Measurements from ENCODE around the gene TOP3B. TPM values are rescaled to one million over a fixed set of nuclear protein-coding genes. Genes with fewer than 3 reads are reported as not detected.

The TOP3B gene
- total RNA-seq, 1 experiment from 2014 or later, result 68.6 TPM

DNA sequence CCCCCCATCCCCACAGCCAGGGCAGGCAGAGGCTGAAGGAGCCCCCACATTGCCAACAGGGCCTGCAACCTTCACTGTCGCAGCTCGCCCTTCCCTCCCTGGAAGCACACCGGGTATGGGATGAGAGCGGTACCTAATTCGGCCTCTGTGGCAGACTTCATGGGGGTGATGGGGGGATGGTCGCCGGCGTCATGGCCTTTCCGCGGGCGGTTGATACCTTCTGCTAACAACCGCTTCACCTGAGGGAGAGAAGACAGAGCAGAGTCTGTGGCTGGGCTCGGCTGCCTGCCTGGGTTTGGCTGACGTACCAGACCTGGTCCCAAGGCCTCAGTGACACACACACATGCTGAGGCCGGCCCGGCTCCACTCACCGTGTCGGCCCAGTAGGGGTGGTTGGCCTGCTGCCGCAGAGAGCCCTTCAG lies 18.8 kb downstream of the TOP3B start (continued):
- TF ChIP-seq, protein P1, sequence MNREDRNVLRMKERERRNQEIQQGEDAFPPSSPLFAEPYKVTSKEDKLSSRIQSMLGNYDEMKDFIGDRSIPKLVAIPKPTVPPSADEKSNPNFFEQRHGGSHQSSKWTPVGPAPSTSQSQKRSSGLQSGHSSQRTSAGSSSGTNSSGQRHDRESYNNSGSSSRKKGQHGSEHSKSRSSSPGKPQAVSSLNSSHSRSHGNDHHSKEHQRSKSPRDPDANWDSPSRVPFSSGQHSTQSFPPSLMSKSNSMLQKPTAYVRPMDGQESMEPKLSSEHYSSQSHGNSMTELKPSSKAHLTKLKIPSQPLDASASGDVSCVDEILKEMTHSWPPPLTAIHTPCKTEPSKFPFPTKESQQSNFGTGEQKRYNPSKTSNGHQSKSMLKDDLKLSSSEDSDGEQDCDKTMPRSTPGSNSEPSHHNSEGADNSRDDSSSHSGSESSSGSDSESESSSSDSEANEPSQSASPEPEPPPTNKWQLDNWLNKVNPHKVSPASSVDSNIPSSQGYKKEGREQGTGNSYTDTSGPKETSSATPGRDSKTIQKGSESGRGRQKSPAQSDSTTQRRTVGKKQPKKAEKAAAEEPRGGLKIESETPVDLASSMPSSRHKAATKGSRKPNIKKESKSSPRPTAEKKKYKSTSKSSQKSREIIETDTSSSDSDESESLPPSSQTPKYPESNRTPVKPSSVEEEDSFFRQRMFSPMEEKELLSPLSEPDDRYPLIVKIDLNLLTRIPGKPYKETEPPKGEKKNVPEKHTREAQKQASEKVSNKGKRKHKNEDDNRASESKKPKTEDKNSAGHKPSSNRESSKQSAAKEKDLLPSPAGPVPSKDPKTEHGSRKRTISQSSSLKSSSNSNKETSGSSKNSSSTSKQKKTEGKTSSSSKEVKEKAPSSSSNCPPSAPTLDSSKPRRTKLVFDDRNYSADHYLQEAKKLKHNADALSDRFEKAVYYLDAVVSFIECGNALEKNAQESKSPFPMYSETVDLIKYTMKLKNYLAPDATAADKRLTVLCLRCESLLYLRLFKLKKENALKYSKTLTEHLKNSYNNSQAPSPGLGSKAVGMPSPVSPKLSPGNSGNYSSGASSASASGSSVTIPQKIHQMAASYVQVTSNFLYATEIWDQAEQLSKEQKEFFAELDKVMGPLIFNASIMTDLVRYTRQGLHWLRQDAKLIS (CRISPR knock-in tag; IDR thresholded peaks at IDR 0.05; ENCODE audit: borderline replicate concordance), result no peak
- TF ChIP-seq, protein P2, sequence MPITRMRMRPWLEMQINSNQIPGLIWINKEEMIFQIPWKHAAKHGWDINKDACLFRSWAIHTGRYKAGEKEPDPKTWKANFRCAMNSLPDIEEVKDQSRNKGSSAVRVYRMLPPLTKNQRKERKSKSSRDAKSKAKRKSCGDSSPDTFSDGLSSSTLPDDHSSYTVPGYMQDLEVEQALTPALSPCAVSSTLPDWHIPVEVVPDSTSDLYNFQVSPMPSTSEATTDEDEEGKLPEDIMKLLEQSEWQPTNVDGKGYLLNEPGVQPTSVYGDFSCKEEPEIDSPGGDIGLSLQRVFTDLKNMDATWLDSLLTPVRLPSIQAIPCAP (CRISPR knock-in tag; IDR thresholded peaks at IDR 0.05), result no peak
- no peak for TF ChIP-seq SP1 (CRISPR knock-in tag; conservative IDR thresholded peaks at IDR 0.05)

DNA sequence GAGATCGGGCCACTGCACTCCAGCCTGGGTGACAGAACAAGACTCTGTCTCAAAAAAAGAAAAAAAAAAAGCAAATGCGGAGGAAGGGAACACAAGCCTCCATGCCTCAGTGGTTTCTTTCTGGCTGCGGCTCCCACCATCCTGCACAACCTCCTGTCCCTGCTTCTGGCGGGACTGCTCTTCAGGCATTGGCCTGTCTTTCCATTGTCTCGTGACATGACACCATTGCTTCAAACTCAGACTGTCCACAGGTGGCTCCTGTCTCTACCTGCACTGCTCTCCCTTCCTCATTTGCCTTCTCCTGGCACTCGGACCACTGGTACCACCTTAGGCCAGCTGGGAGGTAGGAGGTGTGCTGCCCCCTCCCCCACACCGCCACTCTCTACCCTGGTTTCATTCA lies 19.3 kb downstream of the TOP3B start:
- POLR2A ChIA-PET, result no interaction called here
- DNase-seq (ENCODE audit: low spot score), result no peak
- H3K36me3 Mint-ChIP-seq, result peaks cover 58% of the 10 kb centered on the region
- TF ChIP-seq ZNF396 (CRISPR knock-in tag; IDR thresholded peaks at IDR 0.05; ENCODE audit: borderline replicate concordance) (no peak), ETV6 (CRISPR knock-in tag; IDR thresholded peaks at IDR 0.05) (no peak), NR3C1 (CRISPR knock-in tag; conservative IDR thresholded peaks at IDR 0.05; ENCODE audit: low read depth) (no peak), IRF2 (CRISPR knock-in tag; IDR thresholded peaks at IDR 0.05; ENCODE audit: borderline replicate concordance, low read depth) (no peak), SMAD3 (CRISPR knock-in tag; IDR thresholded peaks at IDR 0.05; ENCODE audit: borderline replicate concordance) (no peak), ZNF416 (CRISPR knock-in tag; IDR thresholded peaks at IDR 0.05) (no peak), ZNF671 (CRISPR knock-in tag; IDR thresholded peaks at IDR 0.05) (no peak), EMX1 (CRISPR knock-in tag; IDR thresholded peaks at IDR 0.05) (no peak), ZNF423 (CRISPR knock-in tag; IDR thresholded peaks at IDR 0.05) (no peak)
- TF ChIP-seq, protein P3, sequence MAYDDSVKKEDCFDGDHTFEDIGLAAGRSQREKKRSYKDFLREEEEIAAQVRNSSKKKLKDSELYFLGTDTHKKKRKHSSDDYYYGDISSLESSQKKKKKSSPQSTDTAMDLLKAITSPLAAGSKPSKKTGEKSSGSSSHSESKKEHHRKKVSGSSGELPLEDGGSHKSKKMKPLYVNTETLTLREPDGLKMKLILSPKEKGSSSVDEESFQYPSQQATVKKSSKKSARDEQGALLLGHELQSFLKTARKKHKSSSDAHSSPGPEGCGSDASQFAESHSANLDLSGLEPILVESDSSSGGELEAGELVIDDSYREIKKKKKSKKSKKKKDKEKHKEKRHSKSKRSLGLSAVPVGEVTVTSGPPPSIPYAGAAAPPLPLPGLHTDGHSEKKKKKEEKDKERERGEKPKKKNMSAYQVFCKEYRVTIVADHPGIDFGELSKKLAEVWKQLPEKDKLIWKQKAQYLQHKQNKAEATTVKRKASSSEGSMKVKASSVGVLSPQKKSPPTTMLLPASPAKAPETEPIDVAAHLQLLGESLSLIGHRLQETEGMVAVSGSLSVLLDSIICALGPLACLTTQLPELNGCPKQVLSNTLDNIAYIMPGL (CRISPR knock-in tag; IDR thresholded peaks at IDR 0.05), result no peak
- TF ChIP-seq, protein P4, sequence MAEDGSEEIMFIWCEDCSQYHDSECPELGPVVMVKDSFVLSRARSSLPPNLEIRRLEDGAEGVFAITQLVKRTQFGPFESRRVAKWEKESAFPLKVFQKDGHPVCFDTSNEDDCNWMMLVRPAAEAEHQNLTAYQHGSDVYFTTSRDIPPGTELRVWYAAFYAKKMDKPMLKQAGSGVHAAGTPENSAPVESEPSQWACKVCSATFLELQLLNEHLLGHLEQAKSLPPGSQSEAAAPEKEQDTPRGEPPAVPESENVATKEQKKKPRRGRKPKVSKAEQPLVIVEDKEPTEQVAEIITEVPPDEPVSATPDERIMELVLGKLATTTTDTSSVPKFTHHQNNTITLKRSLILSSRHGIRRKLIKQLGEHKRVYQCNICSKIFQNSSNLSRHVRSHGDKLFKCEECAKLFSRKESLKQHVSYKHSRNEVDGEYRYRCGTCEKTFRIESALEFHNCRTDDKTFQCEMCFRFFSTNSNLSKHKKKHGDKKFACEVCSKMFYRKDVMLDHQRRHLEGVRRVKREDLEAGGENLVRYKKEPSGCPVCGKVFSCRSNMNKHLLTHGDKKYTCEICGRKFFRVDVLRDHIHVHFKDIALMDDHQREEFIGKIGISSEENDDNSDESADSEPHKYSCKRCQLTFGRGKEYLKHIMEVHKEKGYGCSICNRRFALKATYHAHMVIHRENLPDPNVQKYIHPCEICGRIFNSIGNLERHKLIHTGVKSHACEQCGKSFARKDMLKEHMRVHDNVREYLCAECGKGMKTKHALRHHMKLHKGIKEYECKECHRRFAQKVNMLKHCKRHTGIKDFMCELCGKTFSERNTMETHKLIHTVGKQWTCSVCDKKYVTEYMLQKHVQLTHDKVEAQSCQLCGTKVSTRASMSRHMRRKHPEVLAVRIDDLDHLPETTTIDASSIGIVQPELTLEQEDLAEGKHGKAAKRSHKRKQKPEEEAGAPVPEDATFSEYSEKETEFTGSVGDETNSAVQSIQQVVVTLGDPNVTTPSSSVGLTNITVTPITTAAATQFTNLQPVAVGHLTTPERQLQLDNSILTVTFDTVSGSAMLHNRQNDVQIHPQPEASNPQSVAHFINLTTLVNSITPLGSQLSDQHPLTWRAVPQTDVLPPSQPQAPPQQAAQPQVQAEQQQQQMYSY (CRISPR knock-in tag; IDR thresholded peaks at IDR 0.05), result no peak
- TF ChIP-seq, protein P5, sequence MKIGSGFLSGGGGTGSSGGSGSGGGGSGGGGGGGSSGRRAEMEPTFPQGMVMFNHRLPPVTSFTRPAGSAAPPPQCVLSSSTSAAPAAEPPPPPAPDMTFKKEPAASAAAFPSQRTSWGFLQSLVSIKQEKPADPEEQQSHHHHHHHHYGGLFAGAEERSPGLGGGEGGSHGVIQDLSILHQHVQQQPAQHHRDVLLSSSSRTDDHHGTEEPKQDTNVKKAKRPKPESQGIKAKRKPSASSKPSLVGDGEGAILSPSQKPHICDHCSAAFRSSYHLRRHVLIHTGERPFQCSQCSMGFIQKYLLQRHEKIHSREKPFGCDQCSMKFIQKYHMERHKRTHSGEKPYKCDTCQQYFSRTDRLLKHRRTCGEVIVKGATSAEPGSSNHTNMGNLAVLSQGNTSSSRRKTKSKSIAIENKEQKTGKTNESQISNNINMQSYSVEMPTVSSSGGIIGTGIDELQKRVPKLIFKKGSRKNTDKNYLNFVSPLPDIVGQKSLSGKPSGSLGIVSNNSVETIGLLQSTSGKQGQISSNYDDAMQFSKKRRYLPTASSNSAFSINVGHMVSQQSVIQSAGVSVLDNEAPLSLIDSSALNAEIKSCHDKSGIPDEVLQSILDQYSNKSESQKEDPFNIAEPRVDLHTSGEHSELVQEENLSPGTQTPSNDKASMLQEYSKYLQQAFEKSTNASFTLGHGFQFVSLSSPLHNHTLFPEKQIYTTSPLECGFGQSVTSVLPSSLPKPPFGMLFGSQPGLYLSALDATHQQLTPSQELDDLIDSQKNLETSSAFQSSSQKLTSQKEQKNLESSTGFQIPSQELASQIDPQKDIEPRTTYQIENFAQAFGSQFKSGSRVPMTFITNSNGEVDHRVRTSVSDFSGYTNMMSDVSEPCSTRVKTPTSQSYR (CRISPR knock-in tag; IDR thresholded peaks at IDR 0.05), result no peak
- no peaks in the 10 kb centered on the region for H3K27me3 Mint-ChIP-seq (ENCODE audit: low read depth)
- H3K9me3 Mint-ChIP-seq, result no peaks in the 10 kb centered on the region
- CTCF ChIA-PET, result interaction anchor here (2.0 kb wide), 1 partner anchor 9 kb away, joined by 6 read pairs; no protein-coding TSS in a partner anchor
- H3K27ac Mint-ChIP-seq, result no peak overlapping the region
- H3K4me3 Mint-ChIP-seq, result no peak overlapping the region
- ATAC-seq, result no peak
- H3K4me1 Mint-ChIP-seq, result no peaks in the 10 kb centered on the region
